ENCODE measurements around the gene MMS19. TPM values are rescaled to one million over a fixed set of nuclear protein-coding genes. Genes with fewer than 3 reads are reported as not detected.

Gene MMS19
- total and polyA plus RNA-seq, 10 of the 15 experiments (the other 5 are each of a cell fraction or from before 2014, with no cell fraction given): 40.2 to 112 (median 69.0) TPM

GRCh38 chr10:97465982-97466381 lies 32.2 kb downstream of the MMS19 start:
- FAIRE-seq (no peak), DNase-seq (ENCODE audit: low read depth, low spot score) (no peak), ATAC-seq (no peak)
- TF ChIP-seq, protein P1, sequence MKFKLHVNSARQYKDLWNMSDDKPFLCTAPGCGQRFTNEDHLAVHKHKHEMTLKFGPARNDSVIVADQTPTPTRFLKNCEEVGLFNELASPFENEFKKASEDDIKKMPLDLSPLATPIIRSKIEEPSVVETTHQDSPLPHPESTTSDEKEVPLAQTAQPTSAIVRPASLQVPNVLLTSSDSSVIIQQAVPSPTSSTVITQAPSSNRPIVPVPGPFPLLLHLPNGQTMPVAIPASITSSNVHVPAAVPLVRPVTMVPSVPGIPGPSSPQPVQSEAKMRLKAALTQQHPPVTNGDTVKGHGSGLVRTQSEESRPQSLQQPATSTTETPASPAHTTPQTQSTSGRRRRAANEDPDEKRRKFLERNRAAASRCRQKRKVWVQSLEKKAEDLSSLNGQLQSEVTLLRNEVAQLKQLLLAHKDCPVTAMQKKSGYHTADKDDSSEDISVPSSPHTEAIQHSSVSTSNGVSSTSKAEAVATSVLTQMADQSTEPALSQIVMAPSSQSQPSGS (IDR thresholded peaks at IDR 0.05; ENCODE audit: low read length): no peak
- TF ChIP-seq, protein P2, sequence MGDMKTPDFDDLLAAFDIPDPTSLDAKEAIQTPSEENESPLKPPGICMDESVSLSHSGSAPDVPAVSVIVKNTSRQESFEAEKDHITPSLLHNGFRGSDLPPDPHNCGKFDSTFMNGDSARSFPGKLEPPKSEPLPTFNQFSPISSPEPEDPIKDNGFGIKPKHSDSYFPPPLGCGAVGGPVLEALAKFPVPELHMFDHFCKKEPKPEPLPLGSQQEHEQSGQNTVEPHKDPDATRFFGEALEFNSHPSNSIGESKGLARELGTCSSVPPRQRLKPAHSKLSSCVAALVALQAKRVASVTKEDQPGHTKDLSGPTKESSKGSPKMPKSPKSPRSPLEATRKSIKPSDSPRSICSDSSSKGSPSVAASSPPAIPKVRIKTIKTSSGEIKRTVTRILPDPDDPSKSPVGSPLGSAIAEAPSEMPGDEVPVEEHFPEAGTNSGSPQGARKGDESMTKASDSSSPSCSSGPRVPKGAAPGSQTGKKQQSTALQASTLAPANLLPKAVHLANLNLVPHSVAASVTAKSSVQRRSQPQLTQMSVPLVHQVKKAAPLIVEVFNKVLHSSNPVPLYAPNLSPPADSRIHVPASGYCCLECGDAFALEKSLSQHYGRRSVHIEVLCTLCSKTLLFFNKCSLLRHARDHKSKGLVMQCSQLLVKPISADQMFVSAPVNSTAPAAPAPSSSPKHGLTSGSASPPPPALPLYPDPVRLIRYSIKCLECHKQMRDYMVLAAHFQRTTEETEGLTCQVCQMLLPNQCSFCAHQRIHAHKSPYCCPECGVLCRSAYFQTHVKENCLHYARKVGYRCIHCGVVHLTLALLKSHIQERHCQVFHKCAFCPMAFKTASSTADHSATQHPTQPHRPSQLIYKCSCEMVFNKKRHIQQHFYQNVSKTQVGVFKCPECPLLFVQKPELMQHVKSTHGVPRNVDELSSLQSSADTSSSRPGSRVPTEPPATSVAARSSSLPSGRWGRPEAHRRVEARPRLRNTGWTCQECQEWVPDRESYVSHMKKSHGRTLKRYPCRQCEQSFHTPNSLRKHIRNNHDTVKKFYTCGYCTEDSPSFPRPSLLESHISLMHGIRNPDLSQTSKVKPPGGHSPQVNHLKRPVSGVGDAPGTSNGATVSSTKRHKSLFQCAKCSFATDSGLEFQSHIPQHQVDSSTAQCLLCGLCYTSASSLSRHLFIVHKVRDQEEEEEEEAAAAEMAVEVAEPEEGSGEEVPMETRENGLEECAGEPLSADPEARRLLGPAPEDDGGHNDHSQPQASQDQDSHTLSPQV (IDR thresholded peaks at IDR 0.05): no peak
- TF ChIP-seq, protein P3, sequence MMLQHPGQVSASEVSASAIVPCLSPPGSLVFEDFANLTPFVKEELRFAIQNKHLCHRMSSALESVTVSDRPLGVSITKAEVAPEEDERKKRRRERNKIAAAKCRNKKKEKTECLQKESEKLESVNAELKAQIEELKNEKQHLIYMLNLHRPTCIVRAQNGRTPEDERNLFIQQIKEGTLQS (IDR thresholded peaks at IDR 0.05; ENCODE audit: borderline replicate concordance, extremely low read depth, low read depth, low read length): no peak
- no peak for TF ChIP-seq SREBF1 (IDR thresholded peaks at IDR 0.05; ENCODE audit: low read length)
- TF ChIP-seq RB1 (IDR thresholded peaks at IDR 0.05; ENCODE audit: borderline replicate concordance): no peak
- no peak for TF ChIP-seq RFX5 (IDR thresholded peaks at IDR 0.05; ENCODE audit: low read depth, low read length)
- no peak for TF ChIP-seq SMAD5 (IDR thresholded peaks at IDR 0.05; ENCODE audit: low read depth)
- TF ChIP-seq, protein P4, sequence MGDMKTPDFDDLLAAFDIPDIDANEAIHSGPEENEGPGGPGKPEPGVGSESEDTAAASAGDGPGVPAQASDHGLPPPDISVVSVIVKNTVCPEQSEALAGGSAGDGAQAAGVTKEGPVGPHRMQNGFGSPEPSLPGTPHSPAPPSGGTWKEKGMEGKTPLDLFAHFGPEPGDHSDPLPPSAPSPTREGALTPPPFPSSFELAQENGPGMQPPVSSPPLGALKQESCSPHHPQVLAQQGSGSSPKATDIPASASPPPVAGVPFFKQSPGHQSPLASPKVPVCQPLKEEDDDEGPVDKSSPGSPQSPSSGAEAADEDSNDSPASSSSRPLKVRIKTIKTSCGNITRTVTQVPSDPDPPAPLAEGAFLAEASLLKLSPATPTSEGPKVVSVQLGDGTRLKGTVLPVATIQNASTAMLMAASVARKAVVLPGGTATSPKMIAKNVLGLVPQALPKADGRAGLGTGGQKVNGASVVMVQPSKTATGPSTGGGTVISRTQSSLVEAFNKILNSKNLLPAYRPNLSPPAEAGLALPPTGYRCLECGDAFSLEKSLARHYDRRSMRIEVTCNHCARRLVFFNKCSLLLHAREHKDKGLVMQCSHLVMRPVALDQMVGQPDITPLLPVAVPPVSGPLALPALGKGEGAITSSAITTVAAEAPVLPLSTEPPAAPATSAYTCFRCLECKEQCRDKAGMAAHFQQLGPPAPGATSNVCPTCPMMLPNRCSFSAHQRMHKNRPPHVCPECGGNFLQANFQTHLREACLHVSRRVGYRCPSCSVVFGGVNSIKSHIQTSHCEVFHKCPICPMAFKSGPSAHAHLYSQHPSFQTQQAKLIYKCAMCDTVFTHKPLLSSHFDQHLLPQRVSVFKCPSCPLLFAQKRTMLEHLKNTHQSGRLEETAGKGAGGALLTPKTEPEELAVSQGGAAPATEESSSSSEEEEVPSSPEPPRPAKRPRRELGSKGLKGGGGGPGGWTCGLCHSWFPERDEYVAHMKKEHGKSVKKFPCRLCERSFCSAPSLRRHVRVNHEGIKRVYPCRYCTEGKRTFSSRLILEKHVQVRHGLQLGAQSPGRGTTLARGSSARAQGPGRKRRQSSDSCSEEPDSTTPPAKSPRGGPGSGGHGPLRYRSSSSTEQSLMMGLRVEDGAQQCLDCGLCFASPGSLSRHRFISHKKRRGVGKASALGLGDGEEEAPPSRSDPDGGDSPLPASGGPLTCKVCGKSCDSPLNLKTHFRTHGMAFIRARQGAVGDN (IDR thresholded peaks at IDR 0.05): no peak
- TF ChIP-seq MYB (IDR thresholded peaks at IDR 0.05; ENCODE audit: borderline replicate concordance, low read depth, low read length): no peak
- no peak for TF ChIP-seq ZNF274 (IDR thresholded peaks at IDR 0.05; ENCODE audit: insufficient read depth, insufficient read length)
- no peak for TF ChIP-seq IKZF2 (IDR thresholded peaks at IDR 0.05)
- TF ChIP-seq NR2F1 (conservative IDR thresholded peaks at IDR 0.05): no peak
- no peak for TF ChIP-seq ASH2L (IDR thresholded peaks at IDR 0.05; ENCODE audit: borderline replicate concordance, low read depth)
- TF ChIP-seq MTA2 (IDR thresholded peaks at IDR 0.05; ENCODE audit: low read depth): no peak
- TF ChIP-seq RUNX3 (IDR thresholded peaks at IDR 0.05; ENCODE audit: low read length): no peak
- TF ChIP-seq POLR2AphosphoS2 (IDR thresholded peaks at IDR 0.05; ENCODE audit: low read depth, low read length): no peak
- Histone ChIP-seq H3K27ac (ENCODE audit: control insufficient read depth, insufficient read depth) (no peak overlapping the region), H3K27me3 (replicated peaks in 1 of 2; ENCODE audit: control insufficient read depth in 2 of 2, insufficient read depth in 2 of 2, low read length in 1 of 2) (no peaks in the 10 kb centered on the region), H4K20me1 (ENCODE audit: control insufficient read depth, insufficient read depth) (no peaks in the 10 kb centered on the region), H3K9me3 (replicated peaks; ENCODE audit: control insufficient read depth, insufficient read depth, low read length) (no peaks in the 10 kb centered on the region), H3K4me1 (ENCODE audit: control insufficient read depth, insufficient read depth, low read length) (no peaks in the 10 kb centered on the region), H3K79me2 (ENCODE audit: control insufficient read depth, insufficient read depth, low read length) (no peaks in the 10 kb centered on the region), H2AFZ (ENCODE audit: control insufficient read depth, low read depth, low read length) (no peak overlapping the region), H3K36me3 (ENCODE audit: control insufficient read depth in 2 of 2, insufficient read depth in 2 of 2, low read length in 1 of 2) (peaks cover 28 to 49% of the 10 kb centered on the region in 2 experiments), H3K4me3 (no peak overlapping the region), H3K4me2 (ENCODE audit: control insufficient read depth, insufficient read depth) (no peak overlapping the region), H3K9ac (ENCODE audit: control insufficient read depth, insufficient read depth, low read length) (no peak overlapping the region)
- 98% methylated on average over 7 of the region's 7 CpGs for WGBS (ENCODE audit: insufficient coverage, insufficient replicate concordance, low lambda C conversion rate, missing lambda C conversion rate)
- POLR2A ChIA-PET: no interaction called here
- CTCF ChIA-PET: interaction anchor here (0.7 to 5.7 kb wide), 7 partner anchors 9 to 107 kb away, joined by 3 to 34 read pairs (median 6); partner anchors contain the start of gene ANKRD2
- RAD21 ChIA-PET (ENCODE audit: unreplicated experiment): interaction anchor here (0.6 to 0.9 kb wide), 2 partner anchors 86 to 88 kb away, joined by 3 read pairs; no protein-coding TSS in a partner anchor
- no TSS peak for BruUV-seq (replicated peaks)
- SMC1A ChIA-PET (ENCODE audit: uncharacterized antibody, unreplicated experiment): interaction anchor here (0.5 to 0.8 kb wide), 2 partner anchors 12 to 262 kb away, joined by 3 to 4 read pairs; no protein-coding TSS in a partner anchor
- intact Hi-C loops (cut with micrococcal nuclease; ENCODE audit: unreplicated experiment) (no loop called here), in situ Hi-C loops (cut with MboI) (no loop called here)
